Testis (tissue), 2 donors: ENCODE results near the gene MICAL1.

Experiments used
- CTCF ChIP-seq, 3 experiments: fragments of 450-650 bp in 2 of 3; fragments of 200-600 bp in 1 of 3; sonication (generic) in 1 of 3; IDR thresholded peaks; one replicate each; pipeline ENCODE4 v1.5.1; 2016 to 2019; ENCODE audit warnings: antibody characterized with exemption in 3 of 3, mild to moderate bottlenecking in 2 of 3, moderate library complexity in 1 of 3
- POLR2A ChIP-seq: fragments of 450-650 bp; IDR thresholded peaks from one replicate; pipeline ENCODE4 v1.6.1; 2017; ENCODE audit warnings: antibody characterized with exemption, mild to moderate bottlenecking, moderate library complexity

GRCh38 chr6:109503327-109504224, 48.0 kb upstream of the MICAL1 start:
- TF ChIP-seq CTCF (IDR thresholded peaks at IDR 0.05) (no peak), POLR2A (no peak)
